Astrocyte (in vitro differentiated cells and primary cell): ENCODE data around the gene CCDC74A.
"Not testable (repeated sequence)": the region's sequence is repeated elsewhere in the genome, so short reads cannot be mapped to it uniquely, and the experiment has no call there.

Experiments
- EZH2 ChIP-seq: IDR thresholded peaks from 2 replicates; pipeline ENCODE4 v1.6.1; 2012; ENCODE audit warnings: mild to moderate bottlenecking, low read length, inconsistent platforms; ENCODE audit not compliant: insufficient read depth
- TF ChIP-seq, protein P1 (sequence below): IDR thresholded peaks from 2 replicates; pipeline ENCODE4 v1.5.1; 2011; ENCODE audit warnings: low read depth, mild to moderate bottlenecking, inconsistent platforms, low read length, moderate library complexity; ENCODE audit not compliant: insufficient read depth

DNA sequence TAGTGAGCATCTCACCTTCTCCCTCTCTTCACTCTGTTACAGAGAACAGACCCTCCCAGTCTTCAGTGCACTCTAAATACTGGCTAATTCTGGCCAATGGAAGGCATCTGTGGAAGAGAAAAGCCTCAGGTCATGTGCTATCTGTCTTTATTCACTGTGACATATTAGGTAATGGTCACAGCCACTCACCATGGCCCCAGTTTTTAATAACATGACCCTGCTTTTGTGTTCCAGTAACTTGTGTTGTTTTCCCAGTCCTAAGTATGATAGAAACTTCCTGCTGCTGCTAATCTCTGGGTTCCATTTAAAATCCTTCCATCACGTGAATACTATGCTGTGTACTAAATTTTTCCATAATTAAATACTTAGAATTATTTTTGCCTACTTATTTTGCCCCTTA is 40.7 kb downstream of the CCDC74A start:
- TF ChIP-seq, protein P1, sequence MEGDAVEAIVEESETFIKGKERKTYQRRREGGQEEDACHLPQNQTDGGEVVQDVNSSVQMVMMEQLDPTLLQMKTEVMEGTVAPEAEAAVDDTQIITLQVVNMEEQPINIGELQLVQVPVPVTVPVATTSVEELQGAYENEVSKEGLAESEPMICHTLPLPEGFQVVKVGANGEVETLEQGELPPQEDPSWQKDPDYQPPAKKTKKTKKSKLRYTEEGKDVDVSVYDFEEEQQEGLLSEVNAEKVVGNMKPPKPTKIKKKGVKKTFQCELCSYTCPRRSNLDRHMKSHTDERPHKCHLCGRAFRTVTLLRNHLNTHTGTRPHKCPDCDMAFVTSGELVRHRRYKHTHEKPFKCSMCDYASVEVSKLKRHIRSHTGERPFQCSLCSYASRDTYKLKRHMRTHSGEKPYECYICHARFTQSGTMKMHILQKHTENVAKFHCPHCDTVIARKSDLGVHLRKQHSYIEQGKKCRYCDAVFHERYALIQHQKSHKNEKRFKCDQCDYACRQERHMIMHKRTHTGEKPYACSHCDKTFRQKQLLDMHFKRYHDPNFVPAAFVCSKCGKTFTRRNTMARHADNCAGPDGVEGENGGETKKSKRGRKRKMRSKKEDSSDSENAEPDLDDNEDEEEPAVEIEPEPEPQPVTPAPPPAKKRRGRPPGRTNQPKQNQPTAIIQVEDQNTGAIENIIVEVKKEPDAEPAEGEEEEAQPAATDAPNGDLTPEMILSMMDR = not testable (repeated sequence)
- not testable (repeated sequence) for TF ChIP-seq EZH2
